ENCODE results near the gene GYG1. TPM values are rescaled to one million over a fixed set of nuclear protein-coding genes. Genes with fewer than 3 reads are reported as not detected.

The GYG1 gene
- total and polyA plus RNA-seq, 2 donors (not counting 1 experiment from before 2014, with no cell fraction given): 10.8 to 20.4 TPM

- H3K27me3 ChIP-seq (replicated peaks in 1 of 4; ENCODE audit: control extremely low read depth in 1 of 4, control insufficient read depth in 3 of 4, insufficient read depth in 4 of 4, low read length in 3 of 4): no peaks in the 10 kb centered on the region
- WGBS (ENCODE audit: insufficient coverage): no CpG with 5 or more reads among the region's 5 CpGs
- CTCF ChIA-PET: no interaction called here
- Mint-ChIP-seq H3K9me3 (ENCODE audit: insufficient read depth) (no peaks in the 10 kb centered on the region), H3K4me1 (peaks cover 2% of the 10 kb centered on the region), H3K27ac (no peak overlapping the region), H3K4me3 (no peak overlapping the region), H3K27me3 (no peaks in the 10 kb centered on the region)
- H4K20me1 ChIP-seq (ENCODE audit: control insufficient read depth, insufficient read depth, low read length, poor library complexity, severe bottlenecking): no peaks in the 10 kb centered on the region
- H3K4me3 ChIP-seq (ENCODE audit: control extremely low read depth in 1 of 5, extremely low read depth in 1 of 5, insufficient read depth in 1 of 5, low read depth in 2 of 5, low read length in 4 of 5): no peak overlapping the region
- peaks cover 1 to 18% of the 10 kb centered on the region in 2 experiments for H3K36me3 ChIP-seq (replicated peaks in 1 of 2; ENCODE audit: control extremely low read depth in 1 of 2, control insufficient read depth in 1 of 2, extremely low read depth in 1 of 2, insufficient read depth in 2 of 2, low read length in 1 of 2)
- no peak overlapping the region for H3K9ac ChIP-seq (ENCODE audit: low read length)
- H3K4me2 ChIP-seq (replicated peaks; ENCODE audit: low read depth, low read length, poor library complexity, severe bottlenecking): no peak overlapping the region
- TF ChIP-seq EZH2 (IDR thresholded peaks at IDR 0.05; ENCODE audit: borderline replicate concordance, insufficient read depth, low read depth, low read length, poor library complexity, severe bottlenecking): no peak
- H2AFZ ChIP-seq (ENCODE audit: insufficient read depth, low read depth, low read length, poor library complexity, severe bottlenecking): no peak overlapping the region
- DNase-seq (no peak), ATAC-seq (ENCODE audit: low read depth) (no peak)
- H3K9me3 ChIP-seq (ENCODE audit: control extremely low read depth in 1 of 3, control insufficient read depth in 2 of 3, insufficient read depth in 1 of 3, low read length in 2 of 3): no peaks in the 10 kb centered on the region
- no peaks in the 10 kb centered on the region for H3K4me1 ChIP-seq (ENCODE audit: control insufficient read depth in 2 of 2, insufficient read depth in 2 of 2, low read length in 2 of 2)
- H3K79me2 ChIP-seq (ENCODE audit: control insufficient read depth, insufficient read depth, low read length): no peaks in the 10 kb centered on the region
- intact Hi-C loops (cut with micrococcal nuclease): loop anchor here (10.0 kb wide), 1 partner anchor 817 kb away; the partner anchor contains the start of gene RNF13
- no peak overlapping the region for H3K27ac ChIP-seq (ENCODE audit: low read length in 2 of 2)
- POLR2A ChIA-PET: no interaction called here
Measured at GRCh38 chr3:148998297-148998696, 7.0 kb downstream of the GYG1 start.

GRCh38 chr3:148998715-148999423 lies 7.5 kb downstream of the GYG1 start:
- Histone ChIP-seq H3K9ac (ENCODE audit: low read length) (no peak overlapping the region), H3K4me2 (replicated peaks; ENCODE audit: low read depth, low read length, poor library complexity, severe bottlenecking) (no peak overlapping the region), H3K27me3 (replicated peaks in 1 of 4; ENCODE audit: control extremely low read depth in 1 of 4, control insufficient read depth in 3 of 4, insufficient read depth in 4 of 4, low read length in 3 of 4) (no peaks in the 10 kb centered on the region), H3K4me3 (ENCODE audit: control extremely low read depth in 1 of 5, extremely low read depth in 1 of 5, insufficient read depth in 1 of 5, low read depth in 2 of 5, low read length in 4 of 5) (no peak overlapping the region), H3K27ac (ENCODE audit: low read length in 2 of 2) (no peak overlapping the region), H4K20me1 (ENCODE audit: control insufficient read depth, insufficient read depth, low read length, poor library complexity, severe bottlenecking) (no peaks in the 10 kb centered on the region), H3K9me3 (ENCODE audit: control extremely low read depth in 1 of 3, control insufficient read depth in 2 of 3, insufficient read depth in 1 of 3, low read length in 2 of 3) (no peaks in the 10 kb centered on the region), H3K36me3 (replicated peaks in 1 of 2; ENCODE audit: control extremely low read depth in 1 of 2, control insufficient read depth in 1 of 2, extremely low read depth in 1 of 2, insufficient read depth in 2 of 2, low read length in 1 of 2) (peaks cover 1 to 18% of the 10 kb centered on the region in 2 experiments), H3K79me2 (ENCODE audit: control insufficient read depth, insufficient read depth, low read length) (no peaks in the 10 kb centered on the region), H2AFZ (ENCODE audit: insufficient read depth, low read depth, low read length, poor library complexity, severe bottlenecking) (no peak overlapping the region), H3K4me1 (ENCODE audit: control insufficient read depth in 2 of 2, insufficient read depth in 2 of 2, low read length in 2 of 2) (peaks cover 4 to 5% of the 10 kb centered on the region in 2 donors)
- peaks cover 6% of the 10 kb centered on the region for H3K4me1 Mint-ChIP-seq
- no peaks in the 10 kb centered on the region for H3K27me3 Mint-ChIP-seq
- intact Hi-C loops (cut with micrococcal nuclease): loop anchor here (10.0 kb wide), 1 partner anchor 816 kb away; the partner anchor contains the start of gene RNF13
- DNase-seq (no peak), ATAC-seq (ENCODE audit: low read depth) (no peak)
- CTCF ChIA-PET: no interaction called here
- H3K4me3 Mint-ChIP-seq: no peak overlapping the region
- POLR2A ChIA-PET: no interaction called here
- H3K9me3 Mint-ChIP-seq (ENCODE audit: insufficient read depth): no peaks in the 10 kb centered on the region
- WGBS (ENCODE audit: insufficient coverage): no CpG with 5 or more reads among the region's 7 CpGs
- TF ChIP-seq EZH2 (IDR thresholded peaks at IDR 0.05; ENCODE audit: borderline replicate concordance, insufficient read depth, low read depth, low read length, poor library complexity, severe bottlenecking): no peak
- TF ChIP-seq, protein P1, sequence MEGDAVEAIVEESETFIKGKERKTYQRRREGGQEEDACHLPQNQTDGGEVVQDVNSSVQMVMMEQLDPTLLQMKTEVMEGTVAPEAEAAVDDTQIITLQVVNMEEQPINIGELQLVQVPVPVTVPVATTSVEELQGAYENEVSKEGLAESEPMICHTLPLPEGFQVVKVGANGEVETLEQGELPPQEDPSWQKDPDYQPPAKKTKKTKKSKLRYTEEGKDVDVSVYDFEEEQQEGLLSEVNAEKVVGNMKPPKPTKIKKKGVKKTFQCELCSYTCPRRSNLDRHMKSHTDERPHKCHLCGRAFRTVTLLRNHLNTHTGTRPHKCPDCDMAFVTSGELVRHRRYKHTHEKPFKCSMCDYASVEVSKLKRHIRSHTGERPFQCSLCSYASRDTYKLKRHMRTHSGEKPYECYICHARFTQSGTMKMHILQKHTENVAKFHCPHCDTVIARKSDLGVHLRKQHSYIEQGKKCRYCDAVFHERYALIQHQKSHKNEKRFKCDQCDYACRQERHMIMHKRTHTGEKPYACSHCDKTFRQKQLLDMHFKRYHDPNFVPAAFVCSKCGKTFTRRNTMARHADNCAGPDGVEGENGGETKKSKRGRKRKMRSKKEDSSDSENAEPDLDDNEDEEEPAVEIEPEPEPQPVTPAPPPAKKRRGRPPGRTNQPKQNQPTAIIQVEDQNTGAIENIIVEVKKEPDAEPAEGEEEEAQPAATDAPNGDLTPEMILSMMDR (IDR thresholded peaks at IDR 0.05): no peak
- H3K27ac Mint-ChIP-seq: no peak overlapping the region
